Activated CD4-positive, CD25-positive, alpha-beta regulatory T cell treated with anti-CD3 and anti-CD28 coated beads, Interleukin-2, amount 50 U/mL, for 24 hours (primary cell): ENCODE measurements around the gene UROC1.
"Not testable (repeated sequence)": the region's sequence is repeated elsewhere in the genome, so short reads cannot be mapped to it uniquely, and the experiment has no call there.

Experiments
- ATAC-seq, 2 donors: fragments of 150-1000 bp; cut with Tn5 transposase; one replicate each; pipeline ENCODE4 v1.10.0; 2021; ENCODE audit warnings: mild to moderate bottlenecking in 1 of 2, moderate library complexity in 1 of 2

UROC1 gene

GRCh38 chr3:126546549-126547239, 29.1 kb upstream of the UROC1 start:
- ATAC-seq, result no peak

- no peak for ATAC-seq
Measured at GRCh38 chr3:126546013-126546412, 28.4 kb upstream of the UROC1 start.

- ATAC-seq, result no peak
Measured at GRCh38 chr3:126545544-126545943, 28.0 kb upstream of the UROC1 start.

GRCh38 chr3:126544596-126545281, 27.2 kb upstream of the UROC1 start:
- ATAC-seq, result no peak

- no peak for ATAC-seq
Measured at GRCh38 chr3:126543457-126544061, 26.0 kb upstream of the UROC1 start.

GRCh38 chr3:126542340-126543241, 25.0 kb upstream of the UROC1 start:
- ATAC-seq, result no peak

- ATAC-seq, result no peak
Measured at GRCh38 chr3:126541628-126542339, 24.2 kb upstream of the UROC1 start.

GRCh38 chr3:126540951-126541627, 23.5 kb upstream of the UROC1 start:
- no peak for ATAC-seq

- no peak for ATAC-seq
Measured at GRCh38 chr3:126540342-126540849, 22.8 kb upstream of the UROC1 start.

- no peak for ATAC-seq
Measured at GRCh38 chr3:126539558-126540250, 22.1 kb upstream of the UROC1 start.

- no peak for ATAC-seq
Measured at GRCh38 chr3:126538966-126539365, 21.4 kb upstream of the UROC1 start.

- ATAC-seq, result no peak
Measured at GRCh38 chr3:126538316-126538715, 20.7 kb upstream of the UROC1 start.

GRCh38 chr3:126537730-126538281, 20.2 kb upstream of the UROC1 start:
- no peak for ATAC-seq

- no peak for ATAC-seq
Measured at GRCh38 chr3:126537116-126537729, 19.6 kb upstream of the UROC1 start.

GRCh38 chr3:126536126-126536525, 18.6 kb upstream of the UROC1 start:
- ATAC-seq, result no peak

GRCh38 chr3:126535636-126536035, 18.1 kb upstream of the UROC1 start:
- no peak for ATAC-seq

- ATAC-seq, result not testable (repeated sequence)
Measured at GRCh38 chr3:126534716-126535115, 17.1 kb upstream of the UROC1 start.

GRCh38 chr3:126533506-126533905, 15.9 kb upstream of the UROC1 start:
- no peak for ATAC-seq

GRCh38 chr3:126531051-126531330, 13.4 kb upstream of the UROC1 start:
- ATAC-seq, result no peak
